GM21723 (cell line): ENCODE results near the gene HBG2.

Source experiments
- ATAC-seq: cut with Tn5 transposase; IDR thresholded peaks from one replicate; pipeline ENCODE4 v1.9.1; 2021; ENCODE audit warnings: mild to moderate bottlenecking, moderate library complexity; ENCODE audit not compliant: unreplicated experiment

The HBG2 gene

GRCh38 chr11:5231111-5231510, 23.5 kb downstream of the HBG2 start:
- no peak for ATAC-seq

GRCh38 chr11:5230266-5230665, 24.3 kb downstream of the HBG2 start:
- ATAC-seq: no peak

- no peak for ATAC-seq
Observed at GRCh38 chr11:5229796-5230195, 24.8 kb downstream of the HBG2 start.

- no peak for ATAC-seq
Observed at GRCh38 chr11:5229356-5229755, 25.2 kb downstream of the HBG2 start.

- no peak for ATAC-seq
Observed at GRCh38 chr11:5228124-5228523, 26.5 kb downstream of the HBG2 start.

GRCh38 chr11:5227681-5228080, 26.9 kb downstream of the HBG2 start:
- ATAC-seq: no peak

- no peak for ATAC-seq
Observed at GRCh38 chr11:5226732-5227310, 27.8 kb downstream of the HBG2 start, which contains the start of gene HBB. TSS of gene HBB (minus strand) at chr11:5227071. CDS start at chr11:5227021, 50 bp downstream.

GRCh38 chr11:5225480-5225871, 29.1 kb downstream of the HBG2 start:
- ATAC-seq: no peak

- no peak for ATAC-seq
Observed at GRCh38 chr11:5224538-5225479, 29.8 kb downstream of the HBG2 start.

GRCh38 chr11:5223686-5224085, 30.9 kb downstream of the HBG2 start:
- no peak for ATAC-seq

- ATAC-seq: no peak
Observed at GRCh38 chr11:5223146-5223545, 31.4 kb downstream of the HBG2 start.

GRCh38 chr11:5210376-5210885, 44.1 kb downstream of the HBG2 start:
- no peak for ATAC-seq

- ATAC-seq: peak; percentile 83
Observed at GRCh38 chr11:5204787-5205186, 49.8 kb downstream of the HBG2 start.

- ATAC-seq: no peak
Observed at GRCh38 chr11:5203366-5203765, 51.2 kb downstream of the HBG2 start.
